GM21447 (cell line): ENCODE data around the gene ZNF207.
"Not testable (repeated sequence)": the region's sequence is repeated elsewhere in the genome, so short reads cannot be mapped to it uniquely, and the experiment has no call there.

Experiments used
- ATAC-seq: cut with Tn5 transposase; IDR thresholded peaks from one replicate; pipeline ENCODE4 v1.9.1; 2021; ENCODE audit not compliant: unreplicated experiment

ZNF207 gene

DNA sequence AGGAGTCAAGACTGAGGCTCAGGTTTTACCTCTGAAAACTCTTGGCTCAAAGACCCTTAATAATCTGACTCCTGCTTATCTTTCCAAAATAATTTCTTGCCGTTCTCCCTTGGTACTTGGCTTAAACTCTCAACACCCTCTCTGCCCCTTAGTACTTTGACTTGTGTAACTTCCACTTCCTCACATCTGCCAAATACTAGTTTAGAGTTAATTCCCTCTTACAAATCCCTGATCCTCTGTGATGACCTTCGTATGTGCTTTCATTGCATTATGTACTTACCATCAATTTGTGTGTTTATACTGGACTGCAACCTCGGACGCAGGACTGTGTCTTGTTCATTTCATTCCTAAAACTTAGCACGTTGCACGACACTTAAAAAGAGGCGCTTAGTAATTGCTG is 35.2 kb downstream of the ZNF207 start:
- no peak for ATAC-seq

- no peak for ATAC-seq
These were observed 36.0 kb downstream of the ZNF207 start for GRCh38 chr17:32385971-32386370.

DNA sequence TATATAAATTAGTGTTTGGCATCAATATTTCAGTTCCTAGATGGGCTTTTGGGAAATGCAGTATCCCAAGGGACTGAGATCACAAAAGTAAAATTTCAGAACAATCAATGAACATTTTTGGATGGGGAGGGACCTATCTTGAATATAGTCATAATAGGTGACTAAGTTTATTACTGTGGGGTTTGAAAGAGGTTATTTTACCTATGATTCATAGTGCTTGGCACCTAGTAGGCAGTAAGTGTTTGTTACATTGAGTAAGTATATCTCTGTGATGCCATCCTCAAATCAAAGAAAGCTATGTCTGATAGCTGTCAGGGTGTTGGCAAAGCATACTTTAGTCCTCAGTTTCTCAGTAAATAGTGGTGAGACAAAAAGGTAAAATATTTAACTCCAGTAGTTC is 36.9 kb downstream of the ZNF207 start:
- no peak for ATAC-seq

DNA sequence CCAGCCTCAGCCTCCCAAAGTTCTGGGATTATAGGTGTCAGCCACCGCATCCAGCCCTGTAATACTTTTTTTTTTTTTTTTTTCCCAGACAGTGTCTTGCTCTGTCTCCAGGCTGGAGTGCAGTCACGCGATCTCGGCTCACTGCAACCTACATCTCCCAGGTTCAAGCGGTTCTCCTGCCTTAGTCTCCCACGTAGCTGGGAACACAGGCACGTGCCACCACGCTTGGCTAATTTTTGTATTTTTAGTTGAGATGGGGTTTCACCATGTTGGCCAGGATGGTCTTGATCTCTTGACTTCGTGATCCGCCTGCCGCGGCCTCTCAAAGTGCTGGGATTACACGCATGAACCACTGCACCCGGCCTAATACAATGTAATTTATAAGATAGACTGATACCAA is 38.2 kb downstream of the ZNF207 start:
- ATAC-seq, result not testable (repeated sequence)

- no peak for ATAC-seq
These were observed 38.9 kb downstream of the ZNF207 start for GRCh38 chr17:32388613-32389459.

DNA sequence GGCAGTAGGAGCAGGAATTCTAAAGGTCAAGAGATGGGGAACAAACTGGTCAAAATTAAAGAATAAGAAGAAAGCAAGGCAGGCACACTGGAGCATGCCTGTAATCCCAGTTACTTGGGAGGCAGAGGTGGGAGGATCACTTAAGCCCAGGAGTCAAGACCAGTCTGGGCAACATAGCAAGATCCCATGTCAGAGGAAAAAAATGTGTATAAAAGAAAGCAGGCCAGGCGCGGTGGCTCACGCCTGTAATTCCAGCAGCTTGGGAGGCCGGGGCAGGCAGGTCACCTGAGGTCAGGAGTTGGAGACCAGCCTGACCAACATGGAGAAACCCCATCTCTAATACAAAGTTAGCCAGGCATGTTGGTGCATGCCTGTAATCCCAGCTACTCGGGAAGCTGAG is 43.9 kb downstream of the ZNF207 start:
- ATAC-seq, result no peak

DNA sequence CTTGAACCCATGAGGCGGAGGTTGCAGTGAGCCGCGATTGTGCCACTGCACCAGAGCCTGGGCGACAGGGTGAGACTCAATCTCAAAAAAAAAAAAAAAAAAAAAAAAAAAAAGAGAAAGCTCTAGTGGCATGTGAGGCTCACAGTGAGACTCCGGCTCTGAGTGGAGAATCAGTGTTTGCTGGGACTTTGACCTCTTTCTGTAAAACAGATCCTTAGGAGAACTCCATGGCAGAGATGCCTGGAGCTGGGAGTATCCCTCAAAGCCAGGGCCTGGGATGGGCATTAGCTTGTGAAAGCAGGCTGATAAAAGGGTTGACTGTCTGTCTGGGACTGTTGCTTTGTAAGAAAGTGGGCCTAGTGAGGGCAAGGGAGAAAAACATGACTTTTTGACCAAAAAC is 46.4 kb downstream of the ZNF207 start:
- no peak for ATAC-seq

GRCh38 chr17:32398946-32399345 is 49.0 kb downstream of the ZNF207 start:
- ATAC-seq, result no peak

DNA sequence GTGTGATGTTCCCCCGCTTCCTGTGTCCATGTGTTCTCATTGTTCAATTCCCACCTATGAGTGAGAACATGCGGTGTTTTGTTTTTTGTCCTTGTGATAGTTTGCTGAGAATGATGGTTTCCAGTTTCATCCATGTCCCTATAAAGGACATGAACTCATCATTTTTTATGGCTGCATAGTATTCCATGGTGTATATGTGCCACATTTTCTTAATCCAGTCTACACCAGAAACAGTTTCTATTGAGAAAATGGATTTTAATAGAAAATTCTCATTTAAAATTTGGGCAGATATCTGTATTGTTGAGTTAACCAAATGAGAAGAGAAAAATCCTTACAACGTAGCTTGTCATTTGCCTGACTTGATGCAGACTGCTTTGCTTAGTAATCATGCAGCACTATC is 60.1 kb downstream of the ZNF207 start:
- ATAC-seq, result not testable (repeated sequence)

DNA sequence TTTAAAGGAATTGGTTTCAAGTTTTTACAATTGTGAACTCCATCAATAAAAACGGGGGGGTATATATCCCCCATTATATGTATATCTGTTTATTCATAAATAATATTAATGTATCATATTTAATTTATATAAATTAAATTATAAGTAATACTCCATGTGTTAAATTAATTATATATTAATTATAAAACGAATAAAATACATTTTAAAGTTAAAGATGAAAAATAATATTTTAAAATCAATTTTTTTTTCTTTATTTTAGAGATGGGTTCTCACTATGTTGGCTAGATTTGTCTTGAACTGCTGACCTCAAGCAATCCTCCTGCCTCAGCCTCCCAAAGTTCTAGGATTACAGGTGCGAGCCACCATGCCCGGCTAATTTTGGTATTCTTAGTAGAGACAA is 76.9 kb downstream of the ZNF207 start:
- no peak for ATAC-seq

DNA sequence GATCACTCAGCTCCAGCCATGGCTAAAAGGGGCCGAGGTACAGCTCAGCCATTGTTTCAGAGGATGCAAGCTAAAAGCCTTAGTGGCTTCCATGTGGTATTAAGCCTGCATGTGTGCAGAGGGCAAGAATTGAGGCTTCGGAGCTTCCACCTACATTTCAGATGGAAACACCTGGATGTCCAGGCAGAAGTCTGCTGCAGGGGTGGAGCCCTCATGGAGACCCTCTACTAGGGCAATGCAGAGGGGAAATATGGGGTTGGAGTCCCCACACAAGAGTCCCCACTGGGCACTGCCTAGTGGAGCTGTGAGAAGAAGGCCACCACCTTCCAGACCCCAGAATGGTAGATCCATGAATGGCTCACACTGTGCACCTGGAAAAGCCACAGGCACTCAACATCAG is 79.6 kb downstream of the ZNF207 start:
- ATAC-seq, result no peak
